Hypothalamus (tissue), 51 donors: ENCODE results near the gene PACS1.

Source experiments
- DNase-seq, 51 donors: peaks; one replicate each; lab custom pipeline; 2025; lab: John Stamatoyannopoulos, UW

Gene PACS1

GRCh38 chr11:66131937-66132632 is 62.0 kb downstream of the PACS1 start:
- DNase-seq: no peak

GRCh38 chr11:66133216-66133775 is 63.2 kb downstream of the PACS1 start:
- DNase-seq: no peak

- DNase-seq: no peak
Observed at GRCh38 chr11:66136752-66137123, 66.7 kb downstream of the PACS1 start.

- DNase-seq: no peak
Observed at GRCh38 chr11:66139817-66140404, 69.8 kb downstream of the PACS1 start.

- DNase-seq: no peak
Observed at GRCh38 chr11:66142370-66143263, 72.5 kb downstream of the PACS1 start.

GRCh38 chr11:66143264-66143566 is 73.1 kb downstream of the PACS1 start:
- no peak for DNase-seq

GRCh38 chr11:66143996-66144678 is 74.1 kb downstream of the PACS1 start:
- no peak for DNase-seq

- no peak for DNase-seq
Observed at GRCh38 chr11:66146074-66146473, 76.0 kb downstream of the PACS1 start.

- DNase-seq: no peak
Observed at GRCh38 chr11:66146940-66147339, 76.9 kb downstream of the PACS1 start.

- DNase-seq: no peak
Observed at GRCh38 chr11:66150140-66150539, 80.1 kb downstream of the PACS1 start.

GRCh38 chr11:66150725-66151124 is 80.7 kb downstream of the PACS1 start:
- no peak for DNase-seq

GRCh38 chr11:66151273-66151672 is 81.2 kb downstream of the PACS1 start:
- no peak for DNase-seq

- DNase-seq: no peak
Observed at GRCh38 chr11:66154109-66154508, 84.0 kb downstream of the PACS1 start.

- DNase-seq: no peak
Observed at GRCh38 chr11:66155387-66156073, 85.5 kb downstream of the PACS1 start.

- no peak for DNase-seq
Observed at GRCh38 chr11:66157182-66157864, 87.3 kb downstream of the PACS1 start.

GRCh38 chr11:66158156-66158555 is 88.1 kb downstream of the PACS1 start:
- DNase-seq: no peak

GRCh38 chr11:66159324-66159984 is 89.4 kb downstream of the PACS1 start:
- DNase-seq: no peak

- DNase-seq: no peak
Observed at GRCh38 chr11:66160709-66161108, 90.6 kb downstream of the PACS1 start.

- DNase-seq: no peak
Observed at GRCh38 chr11:66168289-66168688, 98.2 kb downstream of the PACS1 start.
